ENCODE measurements around the gene NLN.

DNA sequence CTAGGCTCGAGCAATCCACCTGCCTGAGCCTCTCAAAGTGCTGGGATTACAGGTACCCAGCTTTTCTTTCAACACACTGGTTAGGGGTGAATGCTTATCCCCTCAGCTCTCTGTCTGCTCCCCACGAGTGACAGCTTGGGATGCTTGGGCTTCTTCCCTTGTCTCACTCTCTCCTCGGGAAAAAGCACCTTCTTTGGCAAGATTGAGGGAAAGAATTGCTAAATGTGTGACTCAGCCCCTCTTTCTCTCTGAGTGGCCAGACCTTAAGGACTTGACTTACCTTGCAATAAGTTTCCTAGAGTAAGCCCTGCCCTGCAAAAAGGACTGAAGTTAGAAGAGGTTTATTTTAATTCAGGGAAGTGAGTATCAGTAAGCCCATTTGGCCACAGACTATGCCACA lies 136.3 kb downstream of the NLN start:
- TF ChIP-seq POLR2A (IDR thresholded peaks at IDR 0.05; ENCODE audit: extremely low read depth, insufficient read length): no peak
- TF ChIP-seq, protein P1, sequence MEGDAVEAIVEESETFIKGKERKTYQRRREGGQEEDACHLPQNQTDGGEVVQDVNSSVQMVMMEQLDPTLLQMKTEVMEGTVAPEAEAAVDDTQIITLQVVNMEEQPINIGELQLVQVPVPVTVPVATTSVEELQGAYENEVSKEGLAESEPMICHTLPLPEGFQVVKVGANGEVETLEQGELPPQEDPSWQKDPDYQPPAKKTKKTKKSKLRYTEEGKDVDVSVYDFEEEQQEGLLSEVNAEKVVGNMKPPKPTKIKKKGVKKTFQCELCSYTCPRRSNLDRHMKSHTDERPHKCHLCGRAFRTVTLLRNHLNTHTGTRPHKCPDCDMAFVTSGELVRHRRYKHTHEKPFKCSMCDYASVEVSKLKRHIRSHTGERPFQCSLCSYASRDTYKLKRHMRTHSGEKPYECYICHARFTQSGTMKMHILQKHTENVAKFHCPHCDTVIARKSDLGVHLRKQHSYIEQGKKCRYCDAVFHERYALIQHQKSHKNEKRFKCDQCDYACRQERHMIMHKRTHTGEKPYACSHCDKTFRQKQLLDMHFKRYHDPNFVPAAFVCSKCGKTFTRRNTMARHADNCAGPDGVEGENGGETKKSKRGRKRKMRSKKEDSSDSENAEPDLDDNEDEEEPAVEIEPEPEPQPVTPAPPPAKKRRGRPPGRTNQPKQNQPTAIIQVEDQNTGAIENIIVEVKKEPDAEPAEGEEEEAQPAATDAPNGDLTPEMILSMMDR (IDR thresholded peaks at IDR 0.05; ENCODE audit: low read depth, low read length): no peak
- TF ChIP-seq, protein P2, sequence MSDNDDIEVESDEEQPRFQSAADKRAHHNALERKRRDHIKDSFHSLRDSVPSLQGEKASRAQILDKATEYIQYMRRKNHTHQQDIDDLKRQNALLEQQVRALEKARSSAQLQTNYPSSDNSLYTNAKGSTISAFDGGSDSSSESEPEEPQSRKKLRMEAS (IDR thresholded peaks at IDR 0.05; ENCODE audit: low read depth, low read length): no peak
